GM18526 (cell line): ENCODE results near the gene BCL2L2.

Experiments
- POLR2A ChIP-seq: IDR thresholded peaks from 3 replicates; pipeline ENCODE4 v1.6.1; 2011; ENCODE audit not compliant: insufficient read length; ENCODE audit errors: extremely low read depth

The BCL2L2 gene

GRCh38 chr14:23344481-23344880, 37.8 kb downstream of the BCL2L2 start:
- TF ChIP-seq POLR2A = no peak

DNA sequence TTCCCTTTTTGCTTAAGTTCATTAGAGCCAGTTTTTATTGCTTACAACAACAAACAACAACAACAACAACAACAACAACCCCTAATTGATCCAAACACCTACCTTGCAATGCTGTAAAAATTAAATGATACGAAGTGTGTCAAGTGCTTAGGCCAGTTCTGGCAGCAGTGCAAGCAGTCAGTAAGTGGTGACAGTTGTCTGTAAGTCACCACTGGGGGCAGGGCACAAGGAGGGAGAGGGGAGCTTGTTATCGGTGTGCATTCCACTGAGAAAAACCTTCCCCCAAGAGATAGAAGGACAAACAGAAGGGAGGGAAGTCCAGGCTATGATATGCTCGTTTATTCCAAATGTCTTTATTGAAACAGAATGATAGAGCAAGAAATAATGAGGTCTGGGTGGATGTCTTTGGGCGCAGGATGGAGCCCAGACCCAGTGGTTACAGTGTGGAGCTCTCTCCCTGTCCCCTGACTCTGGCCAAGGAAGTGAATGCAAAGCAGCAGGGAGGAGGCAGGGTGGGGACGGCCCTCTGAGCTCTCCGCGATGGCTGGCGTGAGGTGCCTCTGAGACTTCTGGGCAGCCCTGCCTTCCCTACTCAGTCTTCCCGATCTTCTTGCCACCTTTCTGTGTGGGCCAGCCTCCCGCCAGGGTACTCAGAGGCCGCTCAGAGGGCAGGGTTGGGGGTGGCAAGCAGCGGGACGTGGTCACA, 39.5 kb downstream of the BCL2L2 start:
- TF ChIP-seq POLR2A = no peak

DNA sequence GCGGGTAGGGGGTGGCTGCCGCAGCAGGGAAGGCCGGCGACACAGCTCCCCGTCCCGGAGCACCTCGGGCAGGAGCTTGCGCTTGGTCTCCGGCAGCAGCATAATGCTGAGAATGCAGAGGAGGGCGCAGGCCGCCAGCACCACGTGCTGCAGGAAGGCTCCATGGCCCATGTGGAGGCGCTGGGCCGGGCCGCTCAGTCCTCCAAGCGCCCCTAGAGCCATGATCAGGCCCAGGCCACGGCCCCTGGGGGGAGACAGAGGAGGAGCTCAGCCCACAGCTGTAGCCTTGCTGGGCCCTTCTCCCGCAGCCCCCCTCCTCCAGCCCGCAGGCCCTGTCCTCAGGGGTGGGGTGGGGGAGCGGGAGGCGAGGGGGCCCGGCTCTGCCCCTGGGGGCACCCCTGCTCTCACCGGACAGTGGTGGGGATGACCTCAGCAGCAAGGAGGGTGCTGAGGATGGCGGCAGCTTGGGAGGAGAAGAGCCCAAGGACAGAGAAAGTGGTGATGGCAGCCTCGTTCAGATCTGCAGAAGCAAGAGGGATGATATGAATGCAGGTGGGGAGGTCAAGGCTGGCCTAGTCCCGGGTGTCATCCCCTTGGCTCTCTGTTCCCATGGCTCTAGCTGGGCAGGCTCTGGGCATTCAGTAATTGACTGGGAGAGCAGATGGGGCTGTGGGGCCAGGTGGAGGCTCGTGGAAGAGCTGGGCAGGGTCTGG, 40.2 kb downstream of the BCL2L2 start:
- no peak for TF ChIP-seq POLR2A

DNA sequence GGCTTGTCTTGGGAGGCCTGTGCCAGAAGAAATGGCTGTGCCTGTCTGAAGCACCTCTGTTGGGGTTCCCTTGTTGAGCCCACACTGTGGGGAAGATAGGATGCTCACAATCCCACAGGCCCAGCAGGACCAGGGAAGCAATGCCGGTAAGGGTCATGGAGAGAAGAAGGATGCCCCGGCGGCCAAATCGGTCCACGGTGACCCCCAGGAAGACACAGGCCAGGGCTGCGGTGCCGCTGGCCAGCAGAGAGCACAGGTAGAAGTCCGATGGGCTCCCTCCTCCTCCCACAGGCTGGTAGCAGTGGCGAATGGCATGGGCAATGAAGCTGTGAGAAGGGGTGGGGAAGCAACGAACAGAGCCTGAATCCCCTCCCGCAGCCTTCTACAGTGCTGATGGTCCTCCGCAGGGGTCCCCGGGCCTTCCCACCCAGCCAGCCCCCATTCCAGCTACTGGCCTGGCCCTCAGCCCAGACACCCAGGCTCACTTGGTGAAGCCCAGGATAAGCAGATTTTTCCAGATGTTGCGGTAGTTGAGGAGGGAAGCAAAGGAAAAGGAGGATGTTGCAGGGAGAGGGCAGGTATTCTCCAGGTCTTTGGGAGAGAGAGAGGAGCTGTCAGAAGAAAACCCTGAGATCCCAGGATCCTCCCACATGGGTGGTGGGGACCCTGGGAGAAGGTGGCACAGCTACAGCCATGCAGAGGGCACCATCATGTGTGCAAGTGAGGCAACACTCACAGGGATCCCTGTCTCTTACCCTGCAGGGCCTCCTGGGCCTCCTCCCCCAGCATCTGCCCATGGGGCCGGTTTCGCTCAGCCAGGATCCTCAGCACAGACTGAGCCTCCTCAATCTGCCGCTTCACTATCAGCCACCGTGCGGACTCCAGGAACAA, 41.0 kb downstream of the BCL2L2 start:
- no peak for TF ChIP-seq POLR2A

DNA sequence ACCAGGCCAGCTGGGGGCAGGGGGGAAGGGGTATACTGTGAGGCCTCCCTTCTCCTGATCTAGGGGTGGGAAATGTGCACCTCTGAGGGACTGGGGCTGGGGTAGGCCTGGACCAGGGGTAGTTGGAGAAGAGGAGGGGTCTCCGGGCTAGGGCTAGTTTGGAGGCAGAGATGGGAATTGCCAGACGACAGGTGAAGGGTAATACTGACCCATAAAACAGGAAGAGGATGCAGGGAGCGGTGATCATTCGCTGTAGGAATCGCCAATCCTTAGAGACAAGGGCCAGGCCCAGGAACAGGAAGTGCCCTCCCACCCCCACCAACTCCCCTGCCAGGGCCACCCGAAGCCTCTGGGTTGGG, 41.6 kb downstream of the BCL2L2 start:
- no peak for TF ChIP-seq POLR2A

DNA sequence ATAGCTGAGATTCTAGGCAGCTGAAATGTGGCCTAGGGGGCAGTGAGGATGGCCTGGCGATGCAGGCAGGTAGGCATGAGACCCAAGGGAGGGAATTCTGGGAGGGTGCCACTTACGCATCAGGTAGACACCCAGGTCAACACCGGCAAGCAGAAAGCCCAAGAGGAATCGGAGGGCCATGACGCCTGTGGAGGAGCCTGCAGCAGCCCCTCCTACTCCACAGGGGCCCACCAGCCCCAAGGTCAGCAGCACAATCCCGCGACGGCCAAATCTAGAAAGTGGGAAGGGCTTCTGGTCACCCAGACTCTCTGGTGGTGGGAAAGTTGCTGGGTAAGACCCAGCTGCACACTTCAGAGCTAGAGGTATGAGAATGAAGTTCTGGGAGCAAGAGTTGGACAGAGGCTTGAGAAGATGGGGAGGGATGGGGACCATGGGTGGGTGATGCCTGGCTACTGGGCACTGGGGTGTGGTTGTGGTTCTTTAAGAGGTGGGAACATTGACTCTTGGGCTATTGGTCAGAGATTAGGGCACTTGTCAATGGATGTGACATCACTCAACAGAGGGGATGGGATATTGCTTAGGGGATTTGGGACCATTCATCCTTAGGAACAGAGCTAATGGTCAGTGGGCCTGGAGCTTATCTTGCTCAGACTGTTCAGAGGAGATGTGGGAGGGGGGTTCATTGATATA, 42.7 kb downstream of the BCL2L2 start:
- no peak for TF ChIP-seq POLR2A

- TF ChIP-seq POLR2A = no peak
Observed at GRCh38 chr14:23351681-23352505, 45.3 kb downstream of the BCL2L2 start.

- no peak for TF ChIP-seq POLR2A
Observed at GRCh38 chr14:23352506-23353432, 46.1 kb downstream of the BCL2L2 start, which contains the start of gene SLC22A17. Gene SLC22A17, minus strand, starts transcription at chr14:23352887.

GRCh38 chr14:23353433-23353780, 46.8 kb downstream of the BCL2L2 start:
- no peak for TF ChIP-seq POLR2A

GRCh38 chr14:23354990-23355389, 48.4 kb downstream of the BCL2L2 start:
- no peak for TF ChIP-seq POLR2A

- no peak for TF ChIP-seq POLR2A
Observed at GRCh38 chr14:23355871-23356435, 49.3 kb downstream of the BCL2L2 start.

- no peak for TF ChIP-seq POLR2A
Observed at GRCh38 chr14:23356662-23357061, 50.0 kb downstream of the BCL2L2 start.

DNA sequence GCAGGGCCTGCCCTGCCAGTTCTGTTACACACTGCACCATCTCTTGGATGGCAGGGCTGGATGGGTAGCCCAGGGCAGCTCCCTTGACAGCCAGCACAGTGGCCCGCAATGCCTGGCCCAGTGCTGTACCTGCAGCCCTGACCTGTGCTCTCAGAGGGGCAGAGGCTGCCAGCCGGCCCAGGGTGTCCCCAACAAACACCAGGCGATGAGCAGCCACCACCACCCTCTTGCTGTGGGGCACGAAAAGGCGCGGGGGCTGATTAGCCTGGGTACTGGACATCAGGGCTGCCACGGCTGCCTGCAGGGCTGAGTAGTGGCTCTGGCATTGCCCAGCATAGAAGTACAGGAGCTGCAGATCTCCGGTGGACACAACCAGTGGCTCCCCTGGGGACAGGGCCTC, 50.6 kb downstream of the BCL2L2 start:
- no peak for TF ChIP-seq POLR2A
